Heart right ventricle (tissue), 16 donors: ENCODE data around the gene CDR2L. TPM values are rescaled to one million over a fixed set of nuclear protein-coding genes. Genes with fewer than 3 reads are reported as not detected.

ENCODE experiments used
- ATAC-seq, 8 donors: fragments of 200-7000 bp; cut with Tn5 transposase; one replicate each; pipeline ENCODE4 v1.9.1; 2020; ENCODE audit warnings: mild to moderate bottlenecking in 8 of 8, moderate library complexity in 8 of 8, moderate number of reproducible peaks in 1 of 8
- DNase-seq, 2 donors: peaks; one replicate each; pipeline ENCODE4 v3.0.0-alpha.2; 2020
- H3K27ac ChIP-seq, 10 donors: fragments of 200-600 bp; sonication (generic) in 2 of 10; one replicate each; pipeline versions ENCODE4 v1.5.0 to v1.8.0; 2020 to 2022; ENCODE audit warnings: mild to moderate bottlenecking in 3 of 10
- H3K27me3 ChIP-seq, 7 donors: fragments of 200-600 bp; one replicate each; pipeline ENCODE4 v1.8.0; 2021 to 2022; ENCODE audit warnings: mild to moderate bottlenecking in 2 of 7
- H3K36me3 ChIP-seq, 9 donors: fragments of 200-600 bp; sonication (generic) in 1 of 9; one replicate each; pipeline versions ENCODE4 v1.5.0 to v1.8.0; 2020 to 2022; ENCODE audit warnings: mild to moderate bottlenecking in 2 of 9
- H3K4me1 ChIP-seq, 9 donors: fragments of 200-600 bp; sonication (generic) in 1 of 9; one replicate each; pipeline versions ENCODE4 v1.5.0 to v1.8.0; 2020 to 2022; ENCODE audit warnings: mild to moderate bottlenecking in 4 of 9
- H3K4me3 ChIP-seq, 10 donors: fragments of 200-600 bp; sonication (generic) in 2 of 10; one replicate each; pipeline versions ENCODE4 v1.5.0 to v1.8.0; 2020 to 2022; ENCODE audit warnings: mild to moderate bottlenecking in 7 of 10, moderate library complexity in 2 of 10
- H3K9me3 ChIP-seq, 11 donors: fragments of 200-600 bp in 10 of 11; sonication (generic) in 2 of 11; one replicate each; pipeline versions ENCODE4 v1.5.0 to v1.8.0; 2013 to 2022; ENCODE audit warnings: mild to moderate bottlenecking in 2 of 11, control low read depth in 1 of 11, moderate library complexity in 1 of 11
- CTCF ChIP-seq, 9 donors: fragments of 200-600 bp; sonication (generic) in 2 of 9; IDR thresholded peaks; one replicate each; pipeline versions ENCODE4 v1.5.0 to v1.8.0; 2021 to 2022; ENCODE audit warnings: antibody characterized with exemption in 9 of 9, mild to moderate bottlenecking in 5 of 9, moderate library complexity in 1 of 9
- WGBS, 2 donors: extraction: QIAGEN DNeasy Blood & Tissue Kit; methylation state at CpG; one replicate each; pipeline ENCODE4 v1.1.7; 2013; ENCODE audit warnings: inconsistent platforms in 1 of 2; 5-methylcytosine and 5-hydroxymethylcytosine counted together
- intact Hi-C, 10 donors: fragments of 100-400 bp; cut with DNase I; formaldehyde crosslinking; loops; one replicate each; pipeline versions ENCODE4 v1.11.1 to v1.14.2; 2022
- polyA plus RNA-seq, 2 donors: library from polyadenylated mRNA; stranded (reverse); fragments of 200-250 nt; gene quantifications; one replicate each; pipeline ENCODE4 v1.2.3, GENCODE V29; 2013
- total RNA-seq, 10 donors: library from RNA; stranded (reverse); fragmentation: NEBNext Ultra II Directional in 3 of 10; extraction: Animal tissue kit (Norgen Biotek cat#: 25700) in 3 of 10; gene quantifications; one replicate each; pipeline versions ENCODE4 v1.2.1 to v1.2.4, GENCODE V29; 2021 to 2023
- donor health status: Arrhythmogenic right ventricular cardiomyopathy.
- donor health status: ischemic (EF 13 %, LVEDD 7.1; RV severe dilation, severe dysfunction).
- donor health status: healthy with polysubstance abuse.
- donor health status: DM: no; HTN: yes; CAD: no.
- donor health status: DM: no; HTN: no; CAD: no.
- donor health status: ischemic (EF 25% LVEDD 6.9; RV normal size, moderate dysfunction).
- donor health status: ischemic (EF 25% LVEDD 5.7; RV mildly dilated, moderate dysfunction).
- donor health status: healthy.
- donor health status: DM: yes; HTN: yes; CAD: no.
- donor health status: Ischemic cardiomyopathy.
- donor health status: ischemic (EF 35%, LVEDD 5.7; RV mildly dilated, moderate dysfunction).
- donor health status: nonischemic (EF 11% LVEDD 7.7; RV severe dilation, severe dysfunction).
- donor health status: DM: yes; HTN: yes; CAD: no.
- donor health status: PGD.
- donor health status: ischemic (EF 29% LVEDD 5.4; RV normal size, mild dysfunction).
- donor health status: nonischemic (EF 23%, LVEDD 6.1; RV moderate dilation, normal function).

CDR2L gene
- total and polyA plus RNA-seq, 12 donors, result 8.5 to 25.3 (median 14.7) TPM

- no peak for TF ChIP-seq CTCF (IDR thresholded peaks at IDR 0.05)
- intact Hi-C loops, result loop anchor here in 1 of 10 donors (10.0 kb wide), 1 partner anchor 144 kb away; no protein-coding TSS in a partner anchor
- peak overlapping the region; percentile 54 to 86 (median 76) for H3K27ac ChIP-seq
Observed at GRCh38 chr17:74970395-74970794, 17.0 kb upstream of the CDR2L start.

GRCh38 chr17:74971069-74971841, 16.2 kb upstream of the CDR2L start:
- H3K27me3 ChIP-seq, result peaks cover 0 to 51% (median 0%) of the 10 kb centered on the region in 7 donors
- no peaks in the 10 kb centered on the region for H3K36me3 ChIP-seq
- no peak for TF ChIP-seq CTCF (IDR thresholded peaks at IDR 0.05)
- WGBS, 2 donors, result 48 to 63% methylated on average over 8 of the region's 8 CpGs
- peak overlapping the region; percentile 54 to 86 (median 76) for H3K27ac ChIP-seq
- no peak for DNase-seq
- peaks cover 5 to 34% (median 22%) of the 10 kb centered on the region in 9 donors for H3K4me1 ChIP-seq
- peak overlapping the region in 9 of 10 donors; percentile 58 to 90 (median 76) for H3K4me3 ChIP-seq
- no peaks in the 10 kb centered on the region for H3K9me3 ChIP-seq
- intact Hi-C loops, result loop anchor here in 1 of 10 donors (10.0 kb wide), 1 partner anchor 144 kb away; no protein-coding TSS in a partner anchor
- ATAC-seq, result peak in 3 of 8 donors; percentile 26 to 44 (median 37)

More at GRCh38 chr17:74970395-74970794, 17.0 kb upstream of the CDR2L start:
- H3K36me3 ChIP-seq, result no peaks in the 10 kb centered on the region
- H3K4me1 ChIP-seq, result peaks cover 5 to 34% (median 22%) of the 10 kb centered on the region in 9 donors
- peaks cover 0 to 47% (median 0%) of the 10 kb centered on the region in 7 donors for H3K27me3 ChIP-seq
- no peaks in the 10 kb centered on the region for H3K9me3 ChIP-seq
- WGBS, 2 donors, result 64 to 74% methylated on average over 3 of the region's 3 CpGs
- ATAC-seq (peak; percentile 37 to 83 (median 68)), DNase-seq (peak in 1 of 2 donors; percentile 33)
- peak overlapping the region in 8 of 10 donors; percentile 58 to 90 (median 77) for H3K4me3 ChIP-seq

- TF ChIP-seq CTCF (IDR thresholded peaks at IDR 0.05), result no peak
- Histone ChIP-seq H3K4me1 (peaks cover 5 to 34% (median 22%) of the 10 kb centered on the region in 9 donors), H3K36me3 (no peaks in the 10 kb centered on the region), H3K27me3 (peaks cover 0 to 51% (median 0%) of the 10 kb centered on the region in 7 donors), H3K27ac (peak overlapping the region; percentile 54 to 86 (median 76)), H3K4me3 (peak overlapping the region; percentile 53 to 90 (median 73)), H3K9me3 (no peaks in the 10 kb centered on the region)
- ATAC-seq (peak in 3 of 8 donors; percentile 5 to 44 (median 8)), DNase-seq (no peak)
- intact Hi-C loops, result loop anchor here in 1 of 10 donors (10.0 kb wide), 1 partner anchor 143 kb away; no protein-coding TSS in a partner anchor
- WGBS, 2 donors, result 26 to 31% methylated on average over 9 of the region's 9 CpGs
Observed at GRCh38 chr17:74971842-74972106, 15.7 kb upstream of the CDR2L start.

GRCh38 chr17:74972107-74972972, 15.1 kb upstream of the CDR2L start, which contains the start of gene HID1:
HID1 (minus strand) TSS chr17:74972759; CDS start chr17:74972656, 103 bp downstream.
- Histone ChIP-seq H3K27ac (peak within 1 kb of the TSS; percentile 54 to 86 (median 76)), H3K4me1 (peaks cover 5 to 34% (median 22%) of the 10 kb centered on the region in 9 donors), H3K36me3 (no peaks in the 10 kb centered on the region), H3K27me3 (peaks cover 0 to 51% (median 0%) of the 10 kb centered on the region in 7 donors), H3K9me3 (no peaks in the 10 kb centered on the region), H3K4me3 (peak within 1 kb of the TSS; percentile 53 to 90 (median 73))
- ATAC-seq (peak; percentile 62 to 79 (median 72)), DNase-seq (peak; percentile 45 to 74)
- 2% methylated on average over 71 to 95 of the region's 95 CpGs for WGBS, 2 donors
- no peak for TF ChIP-seq CTCF (IDR thresholded peaks at IDR 0.05)
- intact Hi-C loops, result loop anchor here in 1 of 10 donors (10.0 kb wide), 1 partner anchor 142 kb away; no protein-coding TSS in a partner anchor
